Gastrocnemius medialis (tissue), 4 donors: ENCODE measurements around the gene NFATC3.

ENCODE experiments used
- POLR2A ChIP-seq, 2 donors: fragments of 450-650 bp; IDR thresholded peaks; one replicate each; pipeline ENCODE4 v1.6.1; 2017; ENCODE audit warnings: antibody characterized with exemption in 2 of 2, mild to moderate bottlenecking in 2 of 2, moderate library complexity in 2 of 2
- TF ChIP-seq, protein P1 (sequence below), 5 experiments: fragments of 450-650 bp in 3 of 5; fragments of 200-600 bp in 2 of 5; sonication (generic) in 2 of 5; IDR thresholded peaks in 4 of 5; conservative IDR thresholded peaks in 1 of 5; 1 replicate in 4 of 5; 2 replicates in 1 of 5; pipeline ENCODE4 v1.5.1; 2016 to 2019; ENCODE audit warnings: antibody characterized with exemption in 5 of 5, mild to moderate bottlenecking in 3 of 5, moderate library complexity in 3 of 5

DNA sequence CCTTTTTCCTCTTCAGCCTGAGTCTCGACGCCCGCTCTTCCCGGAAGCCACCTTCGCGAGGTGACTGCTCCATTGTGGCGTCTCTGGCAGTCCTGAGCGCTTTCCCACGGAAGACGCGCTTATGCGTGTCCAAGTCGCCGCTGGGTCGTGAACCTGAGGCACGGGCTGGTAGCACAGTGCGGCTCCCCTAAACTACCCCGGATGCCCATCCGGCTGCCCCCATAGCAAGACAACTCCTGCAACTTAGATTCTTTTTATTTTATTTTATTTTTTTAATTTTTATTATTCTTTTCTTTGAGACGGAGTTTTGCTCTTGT is 152.8 kb downstream of the NFATC3 start:
- TF ChIP-seq, protein P1, sequence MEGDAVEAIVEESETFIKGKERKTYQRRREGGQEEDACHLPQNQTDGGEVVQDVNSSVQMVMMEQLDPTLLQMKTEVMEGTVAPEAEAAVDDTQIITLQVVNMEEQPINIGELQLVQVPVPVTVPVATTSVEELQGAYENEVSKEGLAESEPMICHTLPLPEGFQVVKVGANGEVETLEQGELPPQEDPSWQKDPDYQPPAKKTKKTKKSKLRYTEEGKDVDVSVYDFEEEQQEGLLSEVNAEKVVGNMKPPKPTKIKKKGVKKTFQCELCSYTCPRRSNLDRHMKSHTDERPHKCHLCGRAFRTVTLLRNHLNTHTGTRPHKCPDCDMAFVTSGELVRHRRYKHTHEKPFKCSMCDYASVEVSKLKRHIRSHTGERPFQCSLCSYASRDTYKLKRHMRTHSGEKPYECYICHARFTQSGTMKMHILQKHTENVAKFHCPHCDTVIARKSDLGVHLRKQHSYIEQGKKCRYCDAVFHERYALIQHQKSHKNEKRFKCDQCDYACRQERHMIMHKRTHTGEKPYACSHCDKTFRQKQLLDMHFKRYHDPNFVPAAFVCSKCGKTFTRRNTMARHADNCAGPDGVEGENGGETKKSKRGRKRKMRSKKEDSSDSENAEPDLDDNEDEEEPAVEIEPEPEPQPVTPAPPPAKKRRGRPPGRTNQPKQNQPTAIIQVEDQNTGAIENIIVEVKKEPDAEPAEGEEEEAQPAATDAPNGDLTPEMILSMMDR (IDR thresholded peaks at IDR 0.05 in 4 of 5, conservative IDR thresholded peaks at IDR 0.05 in 1 of 5): no peak
- no peak for TF ChIP-seq POLR2A (IDR thresholded peaks at IDR 0.05)
